ENCODE measurements around the gene RTN1.

RTN1 gene

GRCh38 chr14:59827401-59827800 is 43.2 kb downstream of the RTN1 start:
- no peak overlapping the region for H3K9ac ChIP-seq (ENCODE audit: low read length)
- H3K4me1 ChIP-seq (ENCODE audit: control insufficient read depth, low read depth, low read length): peaks cover 11% of the 10 kb centered on the region
- no peaks in the 10 kb centered on the region for H3K27me3 ChIP-seq (ENCODE audit: control insufficient read depth, insufficient read depth, low read length)
- H3K27ac ChIP-seq (ENCODE audit: low read length): no peak overlapping the region
- no peaks in the 10 kb centered on the region for H3K36me3 ChIP-seq (ENCODE audit: control insufficient read depth, low read depth, low read length)
- no peaks in the 10 kb centered on the region for H3K9me3 ChIP-seq (ENCODE audit: control insufficient read depth, low read depth, low read length)
- H3K4me3 ChIP-seq (ENCODE audit: low read length): no peak overlapping the region

- no peaks in the 10 kb centered on the region for H3K9me3 ChIP-seq (ENCODE audit: control insufficient read depth, low read depth, low read length)
- no peak overlapping the region for H3K27ac ChIP-seq (ENCODE audit: low read length)
- H3K4me1 ChIP-seq (ENCODE audit: control insufficient read depth, low read depth, low read length): peaks cover 11% of the 10 kb centered on the region
- H3K36me3 ChIP-seq (ENCODE audit: control insufficient read depth, low read depth, low read length): no peaks in the 10 kb centered on the region
- H3K9ac ChIP-seq (ENCODE audit: low read length): no peak overlapping the region
- H3K4me3 ChIP-seq (ENCODE audit: low read length): no peak overlapping the region
- H3K27me3 ChIP-seq (ENCODE audit: control insufficient read depth, insufficient read depth, low read length): no peaks in the 10 kb centered on the region
Measured at GRCh38 chr14:59826150-59826549, 44.4 kb downstream of the RTN1 start.

DNA sequence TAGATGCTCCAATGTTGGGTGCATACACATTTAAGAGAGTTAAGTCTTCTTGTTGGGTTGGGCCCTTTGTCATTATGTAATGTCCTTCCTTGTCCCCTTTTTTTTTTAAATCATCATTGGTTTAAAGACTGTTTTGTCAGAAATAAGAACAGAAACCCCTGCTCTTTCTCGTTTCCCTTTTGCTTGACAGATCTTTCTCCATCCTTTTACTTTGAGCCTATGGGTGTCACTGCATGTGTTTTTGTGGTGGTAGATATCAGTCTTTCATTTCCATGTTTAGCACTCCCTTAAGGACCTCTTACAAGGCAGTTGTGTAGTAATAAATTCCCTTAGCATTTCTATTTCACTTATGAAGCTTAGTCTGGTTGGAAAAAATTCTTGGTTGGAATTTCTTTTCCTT is 47.4 kb downstream of the RTN1 start:
- Histone ChIP-seq H3K36me3 (ENCODE audit: control insufficient read depth, low read depth, low read length) (no peaks in the 10 kb centered on the region), H3K9ac (ENCODE audit: low read length) (no peak overlapping the region), H3K4me3 (ENCODE audit: low read length) (no peak overlapping the region), H3K27ac (ENCODE audit: low read length) (no peak overlapping the region), H3K9me3 (ENCODE audit: control insufficient read depth, low read depth, low read length) (no peaks in the 10 kb centered on the region), H3K27me3 (ENCODE audit: control insufficient read depth, insufficient read depth, low read length) (no peaks in the 10 kb centered on the region), H3K4me1 (ENCODE audit: control insufficient read depth, low read depth, low read length) (no peaks in the 10 kb centered on the region)

DNA sequence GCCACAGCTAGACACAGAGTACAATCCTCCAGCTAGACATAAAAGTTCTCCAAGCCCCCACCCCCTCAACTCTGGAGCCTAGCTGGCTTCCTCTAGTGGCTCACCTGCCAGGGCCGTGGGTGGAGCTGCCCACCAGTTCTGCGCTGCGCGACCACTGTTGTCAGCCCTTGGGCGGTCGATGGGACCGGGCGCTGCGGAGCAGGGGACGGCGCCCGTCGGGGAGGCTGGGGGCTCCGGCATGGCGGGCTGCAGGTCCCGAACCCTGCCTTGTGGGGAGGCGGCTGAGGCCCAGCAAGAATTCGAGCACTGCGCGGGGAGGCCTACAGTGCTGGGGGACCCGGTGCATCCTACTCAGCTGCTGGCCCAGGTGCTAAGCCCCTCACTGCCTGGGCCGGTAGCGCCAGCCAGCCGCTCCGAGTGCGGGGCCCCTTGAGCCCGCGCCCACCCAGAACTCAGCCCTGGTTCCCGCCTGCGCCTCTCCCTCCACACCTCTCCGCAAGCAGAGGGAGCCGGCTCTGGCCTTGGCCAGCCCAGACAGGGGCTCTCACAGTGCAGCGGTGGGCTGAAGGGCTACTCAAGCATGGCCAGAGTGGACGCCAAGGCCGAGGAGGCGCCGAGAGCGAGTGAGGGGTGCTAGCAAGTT is 51.0 kb downstream of the RTN1 start:
- Histone ChIP-seq H3K4me3 (ENCODE audit: low read length) (no peak overlapping the region), H3K27ac (ENCODE audit: low read length) (no peak overlapping the region), H3K9me3 (ENCODE audit: control insufficient read depth, low read depth, low read length) (no peaks in the 10 kb centered on the region), H3K36me3 (ENCODE audit: control insufficient read depth, low read depth, low read length) (no peaks in the 10 kb centered on the region), H3K27me3 (ENCODE audit: control insufficient read depth, insufficient read depth, low read length) (no peaks in the 10 kb centered on the region), H3K9ac (ENCODE audit: low read length) (no peak overlapping the region), H3K4me1 (ENCODE audit: control insufficient read depth, low read depth, low read length) (no peaks in the 10 kb centered on the region)

GRCh38 chr14:59816941-59817340 is 53.6 kb downstream of the RTN1 start:
- H3K4me3 ChIP-seq (ENCODE audit: low read length): no peak overlapping the region
- H3K4me1 ChIP-seq (ENCODE audit: control insufficient read depth, low read depth, low read length): peaks cover 7% of the 10 kb centered on the region
- no peaks in the 10 kb centered on the region for H3K9me3 ChIP-seq (ENCODE audit: control insufficient read depth, low read depth, low read length)
- H3K36me3 ChIP-seq (ENCODE audit: control insufficient read depth, low read depth, low read length): no peaks in the 10 kb centered on the region
- H3K27ac ChIP-seq (ENCODE audit: low read length): no peak overlapping the region
- no peak overlapping the region for H3K9ac ChIP-seq (ENCODE audit: low read length)
- H3K27me3 ChIP-seq (ENCODE audit: control insufficient read depth, insufficient read depth, low read length): no peaks in the 10 kb centered on the region

GRCh38 chr14:59814988-59815387 is 55.6 kb downstream of the RTN1 start:
- H3K4me1 ChIP-seq (ENCODE audit: control insufficient read depth, low read depth, low read length): peaks cover 18% of the 10 kb centered on the region
- H3K4me3 ChIP-seq (ENCODE audit: low read length): no peak overlapping the region
- no peak overlapping the region for H3K27ac ChIP-seq (ENCODE audit: low read length)
- H3K36me3 ChIP-seq (ENCODE audit: control insufficient read depth, low read depth, low read length): no peaks in the 10 kb centered on the region
- H3K9ac ChIP-seq (ENCODE audit: low read length): no peak overlapping the region
- no peaks in the 10 kb centered on the region for H3K27me3 ChIP-seq (ENCODE audit: control insufficient read depth, insufficient read depth, low read length)
- no peaks in the 10 kb centered on the region for H3K9me3 ChIP-seq (ENCODE audit: control insufficient read depth, low read depth, low read length)

- H3K9ac ChIP-seq (ENCODE audit: low read length): no peak overlapping the region
- H3K36me3 ChIP-seq (ENCODE audit: control insufficient read depth, low read depth, low read length): no peaks in the 10 kb centered on the region
- no peaks in the 10 kb centered on the region for H3K27me3 ChIP-seq (ENCODE audit: control insufficient read depth, insufficient read depth, low read length)
- peaks cover 24% of the 10 kb centered on the region for H3K4me1 ChIP-seq (ENCODE audit: control insufficient read depth, low read depth, low read length)
- H3K4me3 ChIP-seq (ENCODE audit: low read length): no peak overlapping the region
- H3K27ac ChIP-seq (ENCODE audit: low read length): no peak overlapping the region
- no peaks in the 10 kb centered on the region for H3K9me3 ChIP-seq (ENCODE audit: control insufficient read depth, low read depth, low read length)
Measured at GRCh38 chr14:59811815-59812214, 58.8 kb downstream of the RTN1 start.

DNA sequence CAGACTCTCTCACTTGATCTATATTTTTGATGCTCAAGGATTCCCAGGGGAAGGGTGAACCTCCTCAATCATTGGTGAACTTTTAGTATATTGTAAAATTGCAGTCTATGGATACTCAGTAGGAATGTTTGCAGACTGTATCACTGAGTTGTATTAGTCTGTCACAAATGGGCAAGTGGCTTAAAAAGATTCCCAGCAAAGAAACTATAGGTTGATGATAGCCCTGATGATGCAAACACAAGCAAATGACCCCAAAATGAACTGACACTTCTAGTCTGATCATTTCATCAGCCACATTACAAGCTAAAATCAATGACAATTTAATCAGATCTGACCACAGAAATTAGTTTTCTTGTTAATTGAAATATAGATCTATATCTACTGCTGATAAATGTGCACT is 59.5 kb downstream of the RTN1 start:
- Histone ChIP-seq H3K9ac (ENCODE audit: low read length) (no peak overlapping the region), H3K4me1 (ENCODE audit: control insufficient read depth, low read depth, low read length) (peaks cover 24% of the 10 kb centered on the region), H3K27ac (ENCODE audit: low read length) (no peak overlapping the region), H3K4me3 (ENCODE audit: low read length) (no peak overlapping the region), H3K36me3 (ENCODE audit: control insufficient read depth, low read depth, low read length) (no peaks in the 10 kb centered on the region), H3K9me3 (ENCODE audit: control insufficient read depth, low read depth, low read length) (no peaks in the 10 kb centered on the region), H3K27me3 (ENCODE audit: control insufficient read depth, insufficient read depth, low read length) (no peaks in the 10 kb centered on the region)

DNA sequence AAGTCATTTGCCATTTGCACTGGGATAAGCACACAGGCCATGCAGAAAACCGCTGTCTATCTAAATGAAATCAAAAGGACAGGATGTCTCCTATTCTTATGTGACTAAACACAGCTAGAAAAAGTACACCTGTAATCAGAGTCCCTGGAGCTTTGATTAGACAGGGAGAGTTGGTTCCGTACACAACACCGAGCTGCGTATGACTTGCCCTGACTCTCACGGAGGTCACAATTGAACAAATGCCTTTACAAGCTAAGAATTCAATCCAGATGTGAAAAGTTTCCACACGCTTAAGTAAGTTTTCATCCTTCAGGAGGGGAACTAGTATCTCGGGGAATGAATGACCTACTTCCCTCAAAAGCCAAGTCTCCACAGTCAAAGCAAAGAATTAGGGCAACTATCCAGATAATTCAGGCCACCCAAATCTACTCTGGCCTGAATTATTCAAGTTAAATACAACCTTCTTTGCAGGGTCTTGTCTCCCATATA is 67.5 kb downstream of the RTN1 start:
- peaks cover 1% of the 10 kb centered on the region for H3K4me1 ChIP-seq (ENCODE audit: control insufficient read depth, low read depth, low read length)

DNA sequence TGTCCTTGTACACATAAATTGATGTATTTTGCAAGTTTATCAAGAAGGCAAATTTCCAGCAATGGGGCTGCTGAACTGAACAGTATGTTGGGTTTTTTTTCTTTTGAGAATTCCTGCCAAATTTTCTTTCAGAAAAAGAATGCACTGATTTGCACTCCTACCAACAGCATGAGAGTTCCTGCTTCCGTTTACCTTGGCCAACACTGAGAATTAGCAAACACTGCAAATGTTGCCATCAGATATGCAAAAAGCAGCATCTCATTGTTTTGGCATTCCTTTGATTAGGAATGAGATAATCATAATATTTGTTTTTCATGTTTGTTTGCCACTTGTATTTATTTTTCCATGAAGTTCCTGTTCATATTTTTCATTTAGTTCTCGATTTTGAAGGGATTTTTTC is 82.4 kb downstream of the RTN1 start:
- Histone ChIP-seq H3K9me3 (ENCODE audit: control insufficient read depth, low read depth, low read length) (no peaks in the 10 kb centered on the region), H3K4me3 (ENCODE audit: low read length) (no peak overlapping the region), H3K9ac (ENCODE audit: low read length) (no peak overlapping the region), H3K36me3 (ENCODE audit: control insufficient read depth, low read depth, low read length) (no peaks in the 10 kb centered on the region), H3K27ac (ENCODE audit: low read length) (no peak overlapping the region), H3K4me1 (ENCODE audit: control insufficient read depth, low read depth, low read length) (no peaks in the 10 kb centered on the region), H3K27me3 (ENCODE audit: control insufficient read depth, insufficient read depth, low read length) (no peaks in the 10 kb centered on the region)

More for the DNA sequence above, 67.5 kb downstream of the RTN1 start:
- H3K27ac ChIP-seq (ENCODE audit: low read length): no peak overlapping the region
- no peaks in the 10 kb centered on the region for H3K27me3 ChIP-seq (ENCODE audit: control insufficient read depth, insufficient read depth, low read length)
- no peak overlapping the region for H3K4me3 ChIP-seq (ENCODE audit: low read length)
- no peak overlapping the region for H3K9ac ChIP-seq (ENCODE audit: low read length)
- H3K9me3 ChIP-seq (ENCODE audit: control insufficient read depth, low read depth, low read length): no peaks in the 10 kb centered on the region
- no peaks in the 10 kb centered on the region for H3K36me3 ChIP-seq (ENCODE audit: control insufficient read depth, low read depth, low read length)

DNA sequence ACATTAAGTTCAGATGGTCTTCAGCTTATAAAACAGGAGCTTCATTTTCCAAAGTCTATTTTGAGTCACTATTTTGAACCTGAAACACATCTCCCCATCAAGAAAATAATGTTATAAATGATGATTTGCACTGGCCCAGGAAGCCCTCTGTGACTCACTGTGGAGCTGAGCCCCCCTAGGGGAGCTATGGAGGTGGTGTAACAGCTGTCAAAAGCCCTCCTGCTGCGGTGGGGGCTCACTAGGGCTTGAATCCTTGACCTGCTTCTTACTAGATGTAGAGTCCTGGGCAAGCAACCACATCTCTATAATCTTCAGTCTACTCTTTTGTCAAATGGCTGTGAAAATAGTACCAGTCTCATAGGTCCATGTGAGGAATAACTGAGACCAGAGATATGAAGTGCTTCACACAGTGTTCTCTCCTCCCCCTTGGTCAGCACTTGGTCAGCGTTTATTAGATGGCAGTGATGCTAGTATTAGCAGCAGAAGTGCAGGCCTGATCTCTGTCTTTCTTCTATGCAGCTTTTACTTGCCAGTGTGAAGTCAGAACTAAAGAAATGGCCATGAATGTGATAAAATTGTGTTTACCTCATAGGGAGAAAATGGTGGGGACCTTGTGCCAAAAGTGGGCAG is 83.4 kb downstream of the RTN1 start:
- no peaks in the 10 kb centered on the region for H3K9me3 ChIP-seq (ENCODE audit: control insufficient read depth, low read depth, low read length)
- no peaks in the 10 kb centered on the region for H3K27me3 ChIP-seq (ENCODE audit: control insufficient read depth, insufficient read depth, low read length)
- H3K9ac ChIP-seq (ENCODE audit: low read length): no peak overlapping the region
- H3K4me3 ChIP-seq (ENCODE audit: low read length): no peak overlapping the region
- no peak overlapping the region for H3K27ac ChIP-seq (ENCODE audit: low read length)
- H3K36me3 ChIP-seq (ENCODE audit: control insufficient read depth, low read depth, low read length): no peaks in the 10 kb centered on the region
- no peaks in the 10 kb centered on the region for H3K4me1 ChIP-seq (ENCODE audit: control insufficient read depth, low read depth, low read length)

DNA sequence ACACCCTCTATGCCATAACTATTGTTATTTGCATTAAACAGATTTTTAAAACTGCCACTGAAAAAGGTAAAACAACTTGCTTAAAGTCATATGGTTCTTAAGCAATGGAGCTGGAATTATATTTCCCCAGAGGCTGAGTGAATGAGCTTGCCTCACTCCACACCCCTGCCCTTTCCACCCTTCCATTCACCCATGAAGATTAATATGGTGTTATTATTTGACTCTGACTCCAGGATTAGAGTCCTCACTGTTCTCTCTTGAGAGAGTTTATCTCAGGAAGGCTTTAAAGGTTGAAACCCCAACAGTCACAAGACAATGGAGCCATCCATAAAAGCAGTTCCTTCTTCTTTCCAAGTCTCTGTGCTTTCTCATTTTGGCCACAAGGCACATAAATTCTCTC is 84.9 kb downstream of the RTN1 start:
- Histone ChIP-seq H3K4me3 (ENCODE audit: low read length) (no peak overlapping the region), H3K27ac (ENCODE audit: low read length) (no peak overlapping the region), H3K27me3 (ENCODE audit: control insufficient read depth, insufficient read depth, low read length) (no peaks in the 10 kb centered on the region), H3K9me3 (ENCODE audit: control insufficient read depth, low read depth, low read length) (no peaks in the 10 kb centered on the region), H3K36me3 (ENCODE audit: control insufficient read depth, low read depth, low read length) (no peaks in the 10 kb centered on the region), H3K4me1 (ENCODE audit: control insufficient read depth, low read depth, low read length) (no peaks in the 10 kb centered on the region), H3K9ac (ENCODE audit: low read length) (no peak overlapping the region)
